ENCODE results near the gene UTP15.

- TF ChIP-seq CTCF (conservative IDR thresholded peaks at IDR 0.05; ENCODE audit: low read depth in 2 of 2) = no peak
- no peak for TF ChIP-seq EZH2 (IDR thresholded peaks at IDR 0.05; ENCODE audit: low read depth, unreplicated experiment)
- no peak for TF ChIP-seq ETS1 (IDR thresholded peaks at IDR 0.05)
- no peak for TF ChIP-seq REST (IDR thresholded peaks at IDR 0.05; ENCODE audit: unreplicated experiment)
- TF ChIP-seq POLR2AphosphoS5 (IDR thresholded peaks at IDR 0.05; ENCODE audit: low read depth) = no peak
- TF ChIP-seq EZH2phosphoT487 (IDR thresholded peaks at IDR 0.05; ENCODE audit: unreplicated experiment) = no peak
- TF ChIP-seq ZNF331 (CRISPR knock-in tag; IDR thresholded peaks at IDR 0.05; ENCODE audit: low read depth) = no peak
- TF ChIP-seq ZNF114 (CRISPR knock-in tag; IDR thresholded peaks at IDR 0.05) = no peak
- TF ChIP-seq CREB1 (CRISPR knock-in tag; IDR thresholded peaks at IDR 0.05; ENCODE audit: low read depth) = no peak
- TF ChIP-seq ZNF462 (CRISPR knock-in tag; IDR thresholded peaks at IDR 0.05) = no peak
- TF ChIP-seq STAT1 (IDR thresholded peaks at IDR 0.05; ENCODE audit: unreplicated experiment) = no peak
- TF ChIP-seq JUNB (IDR thresholded peaks at IDR 0.05; ENCODE audit: unreplicated experiment) = no peak
- TF ChIP-seq NANOG (IDR thresholded peaks at IDR 0.05; ENCODE audit: borderline replicate concordance) = no peak
Measured at GRCh38 chr5:73564018-73564417, 1.5 kb upstream of the UTP15 start.

Data from GM23338 (cell line).